HG02642 (cell line): ENCODE results near the gene CATSPERZ.
A peak's percentile ranks its signal among the peaks of the same experiment; 100 is the strongest.

ENCODE experiments used
- ATAC-seq: cut with Tn5 transposase; IDR thresholded peaks from one replicate; pipeline ENCODE4 v1.9.1; 2021; ENCODE audit warnings: mild to moderate bottlenecking; ENCODE audit not compliant: unreplicated experiment, poor library complexity

CATSPERZ gene, protein sequence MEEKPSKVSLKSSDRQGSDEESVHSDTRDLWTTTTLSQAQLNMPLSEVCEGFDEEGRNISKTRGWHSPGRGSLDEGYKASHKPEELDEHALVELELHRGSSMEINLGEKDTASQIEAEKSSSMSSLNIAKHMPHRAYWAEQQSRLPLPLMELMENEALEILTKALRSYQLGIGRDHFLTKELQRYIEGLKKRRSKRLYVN

DNA sequence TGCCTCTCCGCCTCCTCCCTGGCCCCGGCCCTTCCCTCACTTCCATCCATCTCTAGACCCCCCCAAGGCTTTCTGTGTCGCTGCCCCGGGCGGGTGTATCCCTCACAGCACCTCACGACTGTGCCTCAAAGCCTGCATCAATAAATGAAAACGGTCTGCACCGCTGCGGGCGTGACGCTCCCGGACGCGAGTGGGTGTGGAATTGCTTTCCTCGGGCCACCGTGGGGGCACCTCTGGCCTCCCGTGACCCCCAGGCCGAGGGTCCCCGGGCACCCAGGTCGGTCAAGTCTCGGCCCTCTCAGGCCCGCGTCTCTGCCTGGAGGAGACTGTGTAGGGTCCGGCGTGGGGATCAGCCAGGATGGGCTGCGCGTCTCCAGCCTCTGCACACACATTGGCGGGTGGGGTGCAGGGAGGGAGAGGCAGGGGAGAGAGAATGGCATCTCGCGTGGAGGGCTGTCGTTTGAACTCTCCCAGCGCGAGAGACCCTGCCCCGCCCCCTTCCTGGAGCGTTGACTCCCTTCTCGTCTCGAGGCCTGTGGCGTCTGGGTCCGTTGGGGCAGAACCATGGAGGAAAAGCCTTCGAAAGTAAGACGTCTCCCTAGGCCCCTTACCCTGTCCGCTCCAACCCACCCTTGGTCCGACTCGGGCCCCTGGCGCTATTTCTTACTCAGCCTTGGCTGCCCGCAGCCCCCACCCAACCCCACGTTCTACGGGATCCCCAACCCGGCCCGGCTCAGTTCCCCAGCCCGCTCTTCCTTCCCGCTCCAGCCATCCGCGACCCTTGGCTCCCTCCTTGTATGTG is at the start of gene CATSPERZ:
Gene CATSPERZ (plus strand): TSS at position 512 of the 802 bp plus-strand sequence. CDS start 53 bp downstream, at position 565.
- ATAC-seq, result no peak

DNA sequence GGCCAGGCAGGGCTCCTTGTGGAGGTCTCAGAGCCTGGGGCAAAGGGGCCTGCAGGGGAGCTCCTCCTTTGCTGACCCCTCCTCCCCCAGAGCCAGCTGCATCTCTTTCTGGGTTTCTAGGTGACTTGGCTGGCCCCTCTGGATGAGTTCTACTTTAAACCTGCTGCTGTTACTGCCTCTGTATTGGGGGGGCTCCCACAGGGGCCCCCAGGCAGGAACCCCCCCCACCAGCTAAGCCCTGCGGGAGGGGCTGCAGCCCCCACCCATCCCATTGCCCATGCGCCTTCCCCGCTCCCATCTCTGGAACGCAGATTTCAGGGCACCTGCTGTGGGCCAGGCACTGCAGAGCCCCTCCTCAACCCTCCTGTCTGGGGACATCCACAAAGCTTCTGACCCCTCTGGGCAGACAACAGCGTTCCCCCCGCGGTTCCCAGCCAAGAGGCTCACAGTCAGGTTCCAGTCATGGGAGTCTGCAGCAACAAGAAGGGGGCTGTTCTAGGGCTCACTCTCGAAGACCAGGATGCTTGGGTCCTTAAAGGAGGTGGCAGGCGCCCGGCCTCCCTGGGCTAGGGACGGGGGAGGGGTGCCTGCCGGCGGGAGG is 49.6 kb upstream of the CATSPERZ start:
- no peak for ATAC-seq

DNA sequence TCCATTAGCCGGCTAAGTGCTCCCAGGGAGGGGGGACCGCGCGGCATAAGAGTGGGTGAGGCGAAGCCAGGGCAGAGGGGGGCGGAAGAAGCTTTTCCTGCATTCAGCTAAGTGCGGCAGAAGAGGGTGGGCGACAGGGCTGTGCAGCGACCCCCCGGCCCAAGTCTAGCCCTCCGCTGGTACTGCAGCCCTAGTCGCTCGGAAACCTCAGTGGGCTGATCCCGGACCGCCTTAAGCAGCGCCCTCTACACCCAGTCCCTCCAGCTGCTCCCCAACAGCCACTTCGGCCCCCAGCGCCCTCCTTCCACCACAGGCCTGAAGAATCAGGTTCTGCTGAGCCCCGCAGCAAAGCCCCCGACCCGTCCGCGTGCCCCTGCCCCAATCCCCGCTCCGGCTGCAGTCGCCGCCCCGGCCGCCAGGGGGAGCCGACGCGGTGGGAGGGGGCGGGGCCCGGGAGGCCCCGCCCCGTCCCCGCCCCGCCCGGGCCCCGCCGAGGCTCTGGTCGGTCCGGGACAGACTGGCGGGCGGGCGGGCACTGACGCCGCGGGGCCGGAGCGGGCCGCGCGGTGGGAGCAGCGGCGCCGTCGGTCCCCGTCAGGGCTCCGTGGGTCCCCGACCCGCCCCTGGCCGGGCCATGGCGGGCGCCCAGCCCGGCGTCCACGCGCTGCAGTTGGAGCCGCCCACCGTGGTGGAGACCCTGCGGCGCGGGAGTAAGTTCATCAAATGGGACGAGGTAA is 49.0 kb upstream of the CATSPERZ start, which contains the start of gene PLCB3:
Gene PLCB3 (plus strand): TSS at position 515 of the 737 bp plus-strand sequence. CDS start 120 bp downstream, at position 635.
- ATAC-seq, result peak; percentile 47

DNA sequence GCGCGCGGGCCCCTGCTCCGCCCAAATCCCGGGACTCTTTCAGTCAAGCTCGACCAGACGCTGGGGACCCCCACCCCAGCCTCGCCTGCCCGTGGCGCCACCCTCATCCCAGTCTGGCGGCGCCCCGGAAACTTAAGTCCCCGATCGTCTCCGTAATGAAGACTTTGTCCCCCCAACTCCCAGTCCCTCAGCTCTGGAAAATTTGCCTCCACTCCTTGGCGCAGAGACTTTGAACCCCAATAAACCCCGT is 48.5 kb upstream of the CATSPERZ start:
- ATAC-seq, result no peak

DNA sequence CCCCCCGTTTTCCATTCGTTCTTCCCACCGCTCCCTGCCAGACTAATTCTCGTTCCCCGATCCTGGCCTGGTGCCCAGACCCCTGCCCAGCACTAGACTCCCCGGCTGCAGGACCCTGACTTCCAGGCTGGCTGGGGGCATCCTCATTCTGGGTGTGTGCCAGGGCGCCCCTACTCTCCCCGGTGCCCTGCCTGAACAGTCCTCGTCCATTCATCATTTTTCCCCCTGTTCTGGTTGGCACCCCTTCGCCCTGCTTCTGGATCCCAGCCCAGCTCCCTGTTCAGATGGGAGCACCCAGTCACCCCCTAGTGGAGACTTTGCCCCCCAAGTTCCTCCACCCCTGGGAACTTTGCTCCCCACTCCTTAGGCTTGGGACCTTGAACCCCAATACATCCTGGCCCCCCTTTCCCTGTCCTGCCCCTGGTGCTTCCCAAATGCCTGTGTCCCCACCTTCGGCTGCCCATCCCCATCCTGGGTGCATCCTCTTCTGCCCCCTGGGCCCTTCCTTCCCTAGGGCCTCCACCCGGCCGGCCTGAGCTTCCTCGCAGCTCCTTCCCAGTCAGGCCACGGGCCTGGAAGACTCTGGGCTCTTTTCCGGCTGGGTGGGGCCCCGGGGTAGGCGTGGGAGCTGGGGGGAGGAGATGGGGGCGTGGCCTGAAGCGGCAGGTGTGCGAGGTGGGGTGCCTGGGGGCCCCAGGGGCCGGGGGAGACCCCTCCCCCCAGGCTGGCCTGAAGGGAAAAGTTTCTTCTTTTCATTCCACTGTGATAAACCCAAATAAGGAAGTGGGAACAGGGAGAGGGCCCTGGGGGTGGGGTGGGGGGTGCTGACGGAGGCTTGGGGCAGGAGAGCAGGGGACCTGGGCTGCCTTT is 47.9 kb upstream of the CATSPERZ start:
- no peak for ATAC-seq

DNA sequence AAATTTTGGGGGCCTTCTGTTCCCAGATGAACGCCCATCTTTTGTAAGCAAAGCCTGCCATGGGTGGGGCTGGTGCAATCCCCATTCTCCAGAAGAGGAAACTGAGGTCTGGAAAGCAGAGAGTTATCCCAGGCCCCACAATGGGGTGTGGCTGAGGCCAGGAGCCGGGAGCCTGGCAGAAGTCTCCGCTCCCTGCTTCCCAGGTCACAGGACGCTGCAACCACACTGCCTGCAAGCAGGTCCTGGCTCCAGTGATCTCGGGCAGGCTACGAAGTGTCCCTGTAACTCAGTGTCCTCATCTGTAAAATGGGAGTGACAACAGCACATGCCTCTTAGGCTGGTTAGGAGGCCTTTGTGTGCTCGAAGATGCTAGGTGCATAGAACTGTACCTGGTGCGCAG is 47.1 kb upstream of the CATSPERZ start:
- ATAC-seq, result no peak

DNA sequence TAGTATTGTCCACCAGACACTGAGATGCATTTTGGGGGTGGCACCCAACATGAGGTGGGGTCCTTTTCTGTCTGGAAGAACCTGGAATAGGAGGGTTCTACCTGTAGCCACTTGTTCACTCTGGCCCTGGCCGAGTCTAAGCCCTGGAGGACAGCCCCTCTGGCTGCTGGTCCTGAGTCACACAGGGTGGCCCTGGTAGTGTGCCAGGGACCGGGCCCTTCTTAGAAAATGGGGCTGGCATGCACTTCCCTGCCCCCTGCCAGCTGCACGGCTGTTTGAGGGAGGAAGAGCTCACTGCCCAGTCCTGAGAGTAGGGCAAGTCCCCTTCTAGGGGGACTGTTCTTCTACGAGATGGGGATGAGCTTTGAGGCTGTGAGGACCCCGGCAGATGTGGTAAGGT is 46.7 kb upstream of the CATSPERZ start:
- no peak for ATAC-seq

DNA sequence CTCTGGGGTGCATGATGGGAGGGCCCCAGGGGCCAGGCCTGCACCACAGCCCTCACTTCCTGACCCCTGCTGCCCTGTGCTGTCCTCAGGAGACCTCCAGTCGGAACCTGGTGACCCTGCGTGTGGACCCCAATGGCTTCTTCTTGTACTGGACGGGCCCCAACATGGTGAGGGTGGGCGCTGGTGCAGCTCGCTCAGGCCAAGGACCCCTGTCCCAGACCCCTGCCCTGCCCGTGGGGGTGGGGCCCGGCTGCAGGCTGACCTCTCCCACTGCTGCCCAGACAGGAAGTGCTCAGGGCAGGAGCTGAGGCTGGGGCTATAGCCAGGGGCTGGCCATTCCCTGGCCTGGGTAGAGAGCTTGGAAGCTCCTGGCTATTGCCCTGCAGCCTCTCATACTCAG is 45.8 kb upstream of the CATSPERZ start:
- no peak for ATAC-seq

DNA sequence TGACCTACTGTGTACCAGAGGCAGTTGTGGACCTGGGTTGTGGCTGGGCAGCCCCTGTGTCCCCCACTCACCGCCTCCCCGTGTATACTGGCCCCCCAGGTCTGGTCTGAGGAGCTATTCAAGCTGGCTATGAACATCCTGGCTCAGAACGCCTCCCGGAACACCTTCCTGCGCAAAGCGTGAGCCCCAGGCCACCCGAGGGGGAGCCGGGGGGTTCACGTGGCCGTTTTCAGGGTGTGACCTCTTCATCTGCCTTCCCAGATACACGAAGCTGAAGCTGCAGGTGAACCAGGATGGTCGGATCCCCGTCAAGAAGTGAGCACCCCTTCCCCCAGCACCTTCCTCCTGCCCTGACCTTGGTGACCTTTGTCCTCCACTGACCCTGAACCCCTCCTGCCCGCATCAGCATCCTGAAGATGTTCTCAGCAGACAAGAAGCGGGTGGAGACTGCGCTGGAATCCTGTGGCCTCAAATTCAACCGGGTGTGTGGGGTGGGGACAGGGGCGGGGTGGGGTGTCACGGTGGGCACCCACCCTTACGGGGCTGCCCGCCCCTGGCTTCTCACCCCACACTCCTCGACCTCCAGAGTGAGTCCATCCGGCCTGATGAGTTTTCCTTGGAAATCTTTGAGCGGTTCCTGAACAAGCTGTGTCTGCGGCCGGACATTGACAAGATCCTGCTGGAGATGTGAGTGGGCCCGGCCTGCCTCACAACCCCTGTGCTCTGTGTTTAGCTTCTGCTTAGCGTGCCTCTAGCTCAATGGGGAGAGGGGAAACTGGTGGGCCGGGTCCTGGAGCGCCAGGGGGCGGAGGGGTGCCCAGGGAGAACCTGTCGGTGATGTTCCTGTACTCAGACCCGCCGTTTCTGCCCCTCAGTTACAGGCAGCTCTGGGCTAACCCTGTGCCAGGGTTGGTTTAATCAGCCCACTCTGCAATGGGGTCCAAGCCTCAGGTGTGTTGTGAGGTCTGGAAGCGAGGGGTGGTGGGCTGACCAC is 44.7 kb upstream of the CATSPERZ start:
- no peak for ATAC-seq

DNA sequence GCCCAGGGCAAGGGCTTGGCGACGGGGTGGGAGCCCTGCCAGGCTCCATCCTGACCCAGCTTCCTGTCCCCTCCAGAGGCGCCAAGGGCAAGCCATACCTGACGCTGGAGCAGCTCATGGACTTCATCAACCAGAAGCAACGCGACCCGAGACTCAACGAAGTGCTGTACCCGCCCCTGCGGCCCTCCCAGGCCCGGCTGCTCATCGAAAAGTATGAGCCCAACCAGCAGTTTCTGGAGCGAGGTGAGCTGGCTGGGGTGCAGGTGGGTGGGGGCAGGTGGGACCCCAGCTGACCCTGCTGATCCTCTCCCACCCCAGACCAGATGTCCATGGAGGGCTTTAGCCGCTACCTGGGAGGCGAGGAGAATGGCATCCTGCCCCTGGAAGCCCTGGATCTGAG is 43.9 kb upstream of the CATSPERZ start:
- ATAC-seq, result no peak

DNA sequence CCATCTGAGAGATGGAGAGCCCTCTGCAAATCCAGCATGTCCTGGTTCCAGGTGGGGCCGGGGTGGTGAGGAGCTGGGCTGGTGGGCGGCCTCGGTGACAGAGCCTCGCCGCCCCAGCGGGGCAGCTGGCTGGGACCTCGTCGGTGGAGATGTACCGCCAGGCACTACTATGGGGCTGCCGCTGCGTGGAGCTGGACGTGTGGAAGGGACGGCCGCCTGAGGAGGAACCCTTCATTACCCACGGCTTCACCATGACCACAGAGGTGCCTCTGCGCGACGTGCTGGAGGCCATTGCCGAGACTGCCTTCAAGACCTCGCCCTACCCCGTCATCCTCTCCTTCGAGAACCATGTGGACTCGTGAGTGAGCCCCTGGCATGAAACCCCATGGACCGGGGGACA is 41.8 kb upstream of the CATSPERZ start:
- ATAC-seq, result no peak

DNA sequence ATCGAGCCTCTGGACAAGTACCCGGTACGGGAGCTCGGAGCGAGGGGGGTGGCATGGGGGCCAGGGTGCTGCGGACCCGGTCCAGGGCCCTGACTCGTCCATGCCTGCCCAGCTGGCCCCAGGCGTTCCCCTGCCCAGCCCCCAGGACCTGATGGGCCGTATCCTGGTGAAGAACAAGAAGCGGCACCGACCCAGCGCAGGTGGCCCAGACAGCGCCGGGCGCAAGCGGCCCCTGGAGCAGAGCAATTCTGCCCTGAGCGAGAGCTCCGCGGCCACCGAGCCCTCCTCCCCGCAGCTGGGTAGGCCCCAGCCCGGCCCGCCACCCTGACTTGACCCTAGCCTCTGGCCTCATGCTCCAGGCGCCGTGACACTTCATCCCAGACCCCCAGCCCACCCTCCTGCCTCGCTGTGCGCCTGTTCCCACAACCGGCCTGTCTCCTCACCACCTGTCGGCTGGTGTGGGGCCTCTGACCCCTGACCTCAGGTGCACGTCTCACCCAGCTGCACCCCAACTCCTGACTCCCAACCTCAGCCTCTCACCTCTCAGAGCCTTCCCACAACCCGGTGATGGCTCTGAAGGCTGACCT is 41.1 kb upstream of the CATSPERZ start:
- ATAC-seq, result no peak

DNA sequence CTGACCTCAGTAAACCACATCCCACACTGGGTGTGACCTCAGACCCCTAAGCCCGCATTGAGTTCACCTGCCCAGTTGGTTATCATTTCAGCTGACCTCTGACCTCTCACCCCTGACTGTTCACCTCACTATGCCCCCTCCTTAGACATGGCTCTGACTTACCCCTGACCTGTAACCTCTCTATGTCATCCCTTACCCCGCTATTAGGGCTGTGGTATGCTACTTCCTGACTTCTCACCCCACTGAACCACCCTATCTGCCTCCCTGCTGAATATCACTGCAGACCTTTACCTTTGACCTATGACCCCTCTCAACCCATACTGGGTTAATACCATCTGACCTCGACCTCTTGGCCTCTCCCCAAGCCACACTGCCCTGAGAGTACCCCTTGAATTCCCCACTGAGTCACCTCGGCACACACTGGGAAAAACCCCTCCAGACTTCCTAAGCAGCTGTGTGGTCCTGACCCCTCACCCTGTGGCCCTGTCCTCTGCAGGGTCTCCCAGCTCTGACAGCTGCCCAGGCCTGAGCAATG is 40.6 kb upstream of the CATSPERZ start:
- ATAC-seq, result no peak

DNA sequence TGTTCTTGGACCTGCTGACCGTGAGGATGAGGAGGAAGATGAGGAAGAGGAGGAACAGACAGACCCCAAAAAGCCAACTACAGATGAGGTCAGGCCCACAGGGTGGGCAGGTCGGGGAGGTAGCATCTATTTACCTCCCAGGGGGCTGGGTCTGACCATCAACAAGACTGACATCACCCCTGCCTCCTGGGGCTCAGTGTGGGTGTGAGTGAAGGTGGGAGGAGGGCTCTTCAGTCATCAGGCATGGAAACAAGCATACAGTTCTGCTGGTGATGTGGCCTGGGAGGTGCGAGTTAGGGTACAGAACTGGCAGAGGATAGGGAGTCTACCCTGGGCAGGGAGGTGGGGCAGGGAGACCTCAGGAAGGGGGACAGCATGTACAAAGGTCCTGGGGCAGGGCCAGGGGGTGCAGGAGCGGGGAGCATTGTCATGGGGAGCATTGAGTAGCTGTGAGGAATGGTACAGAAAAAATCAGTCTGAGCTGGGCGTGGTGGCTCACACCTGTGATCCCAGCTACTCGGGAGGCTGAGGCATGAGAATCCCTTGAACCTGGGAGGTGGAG is 39.9 kb upstream of the CATSPERZ start:
- no peak for ATAC-seq

DNA sequence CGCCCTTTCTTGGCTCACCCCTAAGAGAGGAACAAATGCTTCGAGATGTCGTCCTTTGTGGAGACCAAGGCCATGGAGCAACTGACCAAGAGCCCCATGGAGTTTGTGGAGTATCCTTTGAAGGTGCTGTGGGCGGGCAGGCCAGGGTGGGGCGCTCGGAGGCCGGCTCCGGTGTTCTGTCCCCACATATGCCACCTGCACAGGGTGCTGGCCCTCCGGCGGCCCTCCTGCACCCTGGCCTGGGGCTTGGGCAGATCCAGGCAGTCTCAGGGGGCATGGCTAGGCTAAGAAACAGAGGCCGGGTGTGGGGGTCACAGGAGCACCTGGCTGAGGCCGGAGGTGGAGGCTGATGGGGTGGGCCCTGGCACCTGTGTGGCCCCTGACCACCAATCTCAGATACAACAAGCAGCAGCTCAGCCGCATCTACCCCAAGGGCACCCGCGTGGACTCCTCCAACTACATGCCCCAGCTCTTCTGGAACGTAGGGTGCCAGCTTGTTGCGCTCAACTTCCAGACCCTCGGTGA is 38.5 kb upstream of the CATSPERZ start:
- ATAC-seq, result no peak

DNA sequence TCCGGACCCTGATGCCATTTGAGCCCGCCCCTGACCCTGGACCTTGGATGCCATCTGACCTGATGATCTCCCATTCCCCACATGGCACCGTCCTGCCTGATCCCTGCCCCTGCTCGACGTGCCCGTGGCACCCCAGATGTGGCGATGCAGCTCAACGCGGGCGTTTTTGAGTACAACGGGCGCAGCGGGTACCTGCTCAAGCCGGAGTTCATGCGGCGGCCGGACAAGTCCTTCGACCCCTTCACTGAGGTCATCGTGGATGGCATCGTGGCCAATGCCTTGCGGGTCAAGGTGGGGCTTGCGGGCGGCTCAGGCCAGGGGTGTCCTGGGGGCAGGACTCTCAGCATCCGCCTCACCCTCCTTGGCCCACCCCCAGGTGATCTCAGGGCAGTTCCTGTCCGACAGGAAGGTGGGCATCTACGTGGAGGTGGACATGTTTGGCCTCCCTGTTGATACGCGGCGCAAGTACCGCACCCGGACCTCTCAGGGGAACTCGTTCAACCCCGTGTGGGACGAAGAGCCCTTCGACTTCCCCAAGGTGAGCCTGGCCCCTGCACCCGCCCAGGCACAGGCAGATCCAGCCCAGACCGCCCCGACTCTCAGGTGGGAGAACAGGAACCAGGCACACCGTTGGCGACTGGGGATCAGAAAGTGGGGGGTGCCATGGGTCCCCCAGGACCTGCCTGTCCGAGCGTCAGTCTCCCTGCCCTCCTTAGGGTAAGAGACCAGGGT is 37.7 kb upstream of the CATSPERZ start:
- no peak for ATAC-seq
